Muscle of back (tissue), 11 donors: ENCODE data around the gene NDN. TPM values are rescaled to one million over a fixed set of nuclear protein-coding genes. Genes with fewer than 3 reads are reported as not detected.
A peak's percentile ranks its signal among the peaks of the same experiment; 100 is the strongest.

Source experiments
- DNase-seq, 3 donors: peaks; one replicate each; pipeline versions ENCODE4 v3.0.0 to v3.0.0-alpha.2; 2013
- polyA plus RNA-seq, 10 donors: library from polyadenylated mRNA; unstranded; fragments of 120-200 nt; gene quantifications; one replicate each; pipeline ENCODE4 v1.2.1, GENCODE V29; 2013; ENCODE audit not compliant: insufficient read length in 10 of 10

NDN gene
- polyA plus RNA-seq, 10 donors: 152 to 204 (median 174) TPM

DNA sequence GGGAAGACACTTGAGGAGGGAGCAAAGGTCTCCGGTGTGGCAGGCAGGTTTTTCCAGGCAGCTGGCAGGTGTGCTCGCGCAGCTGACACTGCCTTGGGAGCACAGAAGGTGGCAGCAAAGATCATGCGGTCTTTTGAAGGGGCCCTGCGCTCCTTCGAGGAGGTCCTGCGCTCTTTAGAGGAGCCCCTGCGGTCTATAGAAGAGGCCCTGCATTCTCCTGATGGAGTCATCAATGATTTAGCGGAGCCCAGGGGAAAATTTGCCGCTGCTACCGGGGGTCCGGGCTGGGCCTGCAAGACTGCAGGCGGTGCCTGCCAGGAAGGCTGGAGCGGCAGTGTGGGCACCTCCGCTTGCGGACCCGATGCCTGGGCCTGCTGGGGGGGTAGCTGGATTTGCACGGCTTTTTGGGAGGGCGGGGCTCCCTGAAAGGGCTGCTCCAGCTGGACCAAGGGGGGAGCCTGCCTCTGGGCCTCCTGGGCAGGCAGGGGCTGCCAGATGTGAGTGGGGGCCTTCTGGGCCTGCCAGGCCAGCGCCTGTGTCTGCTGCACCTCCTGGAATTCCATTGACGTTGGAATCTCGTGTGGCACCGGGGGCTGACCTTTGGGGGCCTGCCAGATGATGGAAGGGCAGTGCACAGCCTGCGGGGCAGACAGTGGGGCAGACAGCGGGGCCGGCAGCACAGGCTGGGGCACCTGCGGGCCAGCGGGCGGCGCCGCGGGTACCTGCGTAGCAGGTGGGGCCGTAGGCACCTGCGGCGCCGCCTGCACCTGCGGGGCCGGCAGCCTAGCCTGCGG lies 41.5 kb downstream of the NDN start:
- peak in 1 of 3 donors; percentile 27 for DNase-seq

DNA sequence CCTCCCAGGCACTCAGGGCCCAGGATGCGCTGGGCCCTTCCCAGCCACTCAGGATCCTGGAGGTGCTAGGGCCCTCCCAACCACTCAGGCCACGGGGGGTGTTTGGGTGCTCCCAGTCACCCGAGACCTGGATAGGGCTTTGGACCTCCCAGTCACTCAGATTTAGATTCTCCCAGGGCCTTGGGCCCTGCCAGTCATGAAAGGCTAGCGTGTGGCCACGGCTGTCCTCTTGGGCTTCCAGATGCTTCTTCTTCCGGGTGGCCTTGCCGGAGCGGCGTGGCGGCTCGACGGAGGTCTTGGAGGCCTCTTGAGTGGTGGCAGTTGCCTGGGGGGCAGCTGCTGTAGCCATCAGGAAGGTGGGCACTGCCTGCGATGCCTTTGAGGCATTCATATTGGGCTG lies 42.3 kb downstream of the NDN start:
- DNase-seq: no peak

DNA sequence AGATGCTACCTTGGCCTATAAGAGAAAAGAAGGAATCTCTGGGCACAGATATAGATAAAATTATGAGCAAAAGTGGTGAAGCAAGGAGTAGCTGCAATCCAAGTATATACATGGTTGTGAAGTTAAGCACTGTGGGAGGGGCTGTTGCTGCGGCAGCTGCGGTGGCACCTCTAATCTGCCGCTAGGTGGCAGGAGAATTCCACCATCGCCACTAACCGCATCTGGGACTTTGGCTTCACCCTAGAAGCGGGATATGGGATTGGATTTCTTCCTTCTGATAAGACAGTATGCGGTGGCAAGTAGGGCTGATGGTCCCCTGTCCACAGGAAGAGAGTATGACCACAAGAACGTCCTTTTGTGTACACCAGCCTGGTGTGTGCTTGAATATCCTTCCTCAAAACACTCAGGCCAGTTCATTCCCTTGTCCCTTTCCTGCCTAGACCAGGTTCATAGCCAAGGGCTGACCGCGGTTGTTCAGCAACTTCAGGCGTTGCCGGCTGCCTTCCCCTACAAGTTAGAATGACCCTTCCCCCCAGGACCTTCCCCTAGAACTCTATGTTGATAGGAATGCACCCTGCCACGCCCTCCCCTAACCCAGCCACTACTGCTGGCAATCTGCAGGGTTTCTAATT lies 44.6 kb downstream of the NDN start:
- peak; percentile 62 to 84 (median 64) for DNase-seq

Other genes with a start within 250 kb of the NDN start
- gene GOLGA6L2, start 240.1 kb downstream of the NDN start, polyA plus RNA-seq: not detected
- gene MKRN3, start 121.6 kb downstream of the NDN start, polyA plus RNA-seq: 1 to 10 TPM in 9 of 10 donors, under 1 TPM in 1; 0.65 to 5.7 (median 2.5) TPM
- 10 to 100 TPM; 15.9 to 27.3 (median 19.3) TPM for gene MAGEL2, start 39.4 kb downstream of the NDN start, polyA plus RNA-seq